ENCODE data around the gene HEXA.

The HEXA gene

DNA sequence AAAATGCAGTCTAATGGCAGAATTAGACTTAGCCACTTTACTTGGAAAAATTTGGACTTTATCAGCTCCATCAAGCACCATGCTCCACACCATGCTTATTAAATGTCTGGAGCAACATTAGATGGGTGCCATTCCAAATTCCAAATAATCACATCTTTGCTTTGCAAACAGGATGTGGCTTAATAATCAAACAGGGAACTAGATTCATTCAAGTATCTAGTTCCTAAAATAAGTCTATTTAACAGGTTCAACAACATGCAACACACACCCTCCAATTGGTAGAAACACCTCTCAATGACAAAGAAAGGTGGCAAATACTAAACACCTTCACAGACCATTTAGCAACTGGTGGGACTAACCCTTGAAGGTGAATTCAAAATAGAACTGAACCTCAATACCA, 3.5 kb downstream of the HEXA start:
- TF ChIP-seq, protein P1, sequence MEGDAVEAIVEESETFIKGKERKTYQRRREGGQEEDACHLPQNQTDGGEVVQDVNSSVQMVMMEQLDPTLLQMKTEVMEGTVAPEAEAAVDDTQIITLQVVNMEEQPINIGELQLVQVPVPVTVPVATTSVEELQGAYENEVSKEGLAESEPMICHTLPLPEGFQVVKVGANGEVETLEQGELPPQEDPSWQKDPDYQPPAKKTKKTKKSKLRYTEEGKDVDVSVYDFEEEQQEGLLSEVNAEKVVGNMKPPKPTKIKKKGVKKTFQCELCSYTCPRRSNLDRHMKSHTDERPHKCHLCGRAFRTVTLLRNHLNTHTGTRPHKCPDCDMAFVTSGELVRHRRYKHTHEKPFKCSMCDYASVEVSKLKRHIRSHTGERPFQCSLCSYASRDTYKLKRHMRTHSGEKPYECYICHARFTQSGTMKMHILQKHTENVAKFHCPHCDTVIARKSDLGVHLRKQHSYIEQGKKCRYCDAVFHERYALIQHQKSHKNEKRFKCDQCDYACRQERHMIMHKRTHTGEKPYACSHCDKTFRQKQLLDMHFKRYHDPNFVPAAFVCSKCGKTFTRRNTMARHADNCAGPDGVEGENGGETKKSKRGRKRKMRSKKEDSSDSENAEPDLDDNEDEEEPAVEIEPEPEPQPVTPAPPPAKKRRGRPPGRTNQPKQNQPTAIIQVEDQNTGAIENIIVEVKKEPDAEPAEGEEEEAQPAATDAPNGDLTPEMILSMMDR (IDR thresholded peaks at IDR 0.05; ENCODE audit: borderline replicate concordance, insufficient read depth, low read depth, low read length), result no peak
- H3K4me3 ChIP-seq (ENCODE audit: low read depth, low read length), result no peak overlapping the region

DNA sequence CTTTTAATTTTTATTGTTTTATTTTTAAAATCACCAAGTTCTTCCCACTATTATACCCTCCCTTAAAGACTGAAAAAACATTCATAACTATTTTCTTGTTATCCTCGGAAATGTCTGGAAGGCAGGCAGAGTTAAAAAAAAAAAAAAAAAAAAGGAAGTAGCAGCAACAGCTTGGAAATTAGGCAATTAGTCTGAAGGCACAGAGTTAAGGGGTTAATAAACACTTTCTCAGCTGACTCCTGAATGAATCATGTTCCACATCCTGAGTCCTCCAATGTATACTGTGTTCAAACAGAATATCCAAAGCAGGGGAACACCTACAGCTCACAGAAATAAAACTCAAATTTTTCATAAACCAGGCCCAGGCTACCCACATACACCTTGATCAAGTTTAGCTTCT, 5.8 kb downstream of the HEXA start:
- H3K4me3 ChIP-seq (ENCODE audit: low read depth, low read length), result no peak overlapping the region
- TF ChIP-seq, protein P1 (IDR thresholded peaks at IDR 0.05; ENCODE audit: borderline replicate concordance, insufficient read depth, low read depth, low read length), result no peak

DNA sequence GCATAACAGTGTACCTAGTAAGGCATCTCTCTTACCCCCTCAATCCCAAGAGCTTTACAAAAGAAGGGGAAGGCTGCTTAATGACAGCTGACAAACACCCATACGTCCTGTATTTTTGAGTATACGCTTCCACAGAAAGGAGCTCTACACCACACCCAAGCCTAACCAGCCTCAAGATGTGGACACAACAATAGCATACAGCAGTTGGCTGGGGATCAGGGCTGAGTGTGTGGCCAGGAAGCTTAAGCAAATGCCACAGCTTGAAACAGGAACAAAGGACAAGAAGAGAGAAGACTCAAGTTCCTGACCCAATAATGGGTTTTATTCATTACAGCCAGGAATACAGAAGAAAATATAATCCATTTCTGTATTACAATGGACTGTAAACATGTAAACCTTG, 6.9 kb downstream of the HEXA start:
- TF ChIP-seq, protein P1 (IDR thresholded peaks at IDR 0.05; ENCODE audit: borderline replicate concordance, insufficient read depth, low read depth, low read length), result no peak
- H3K4me3 ChIP-seq (ENCODE audit: low read depth, low read length), result no peak overlapping the region

DNA sequence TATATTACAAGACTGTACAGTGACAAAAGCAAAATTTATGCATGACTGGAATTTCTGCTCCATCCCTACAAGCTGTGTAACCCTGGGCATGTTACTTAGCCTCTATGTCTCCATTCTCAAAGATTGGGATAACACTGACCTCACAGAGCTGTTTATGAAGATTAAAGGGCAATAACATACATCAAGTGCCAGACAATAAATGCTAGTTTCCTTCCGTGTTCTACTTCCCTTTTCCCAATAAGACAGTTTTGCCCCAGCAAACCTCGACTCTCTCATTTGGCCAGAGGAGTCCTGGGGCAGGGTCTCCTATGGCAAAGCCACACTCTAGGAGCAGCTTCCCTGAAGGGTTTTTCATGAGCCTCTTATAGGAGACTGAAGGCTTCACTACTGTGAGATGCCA, 7.5 kb downstream of the HEXA start:
- H3K4me3 ChIP-seq (ENCODE audit: low read depth, low read length), result no peak overlapping the region
- TF ChIP-seq, protein P1 (IDR thresholded peaks at IDR 0.05; ENCODE audit: borderline replicate concordance, insufficient read depth, low read depth, low read length), result no peak

DNA sequence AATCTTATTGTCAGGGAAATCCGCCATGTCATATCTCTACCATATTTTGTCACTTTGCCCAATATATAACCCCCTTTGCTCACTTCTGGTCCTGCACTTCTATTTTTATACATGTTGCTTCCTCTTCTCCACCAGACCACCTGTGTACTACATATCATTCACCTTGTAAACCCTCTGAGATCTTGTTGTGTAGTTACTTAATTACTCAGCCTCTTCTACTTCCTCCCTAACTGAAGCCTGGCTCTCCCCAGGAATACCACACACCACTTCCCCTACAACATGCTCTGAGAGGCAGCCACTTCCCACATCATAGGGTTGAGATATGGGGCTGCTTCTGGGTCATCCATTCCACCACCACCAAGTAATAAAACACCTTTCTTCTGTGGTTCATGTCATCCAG, 10.0 kb downstream of the HEXA start:
- TF ChIP-seq, protein P1 (IDR thresholded peaks at IDR 0.05; ENCODE audit: borderline replicate concordance, insufficient read depth, low read depth, low read length), result no peak
- no peak overlapping the region for H3K4me3 ChIP-seq (ENCODE audit: low read depth, low read length)

DNA sequence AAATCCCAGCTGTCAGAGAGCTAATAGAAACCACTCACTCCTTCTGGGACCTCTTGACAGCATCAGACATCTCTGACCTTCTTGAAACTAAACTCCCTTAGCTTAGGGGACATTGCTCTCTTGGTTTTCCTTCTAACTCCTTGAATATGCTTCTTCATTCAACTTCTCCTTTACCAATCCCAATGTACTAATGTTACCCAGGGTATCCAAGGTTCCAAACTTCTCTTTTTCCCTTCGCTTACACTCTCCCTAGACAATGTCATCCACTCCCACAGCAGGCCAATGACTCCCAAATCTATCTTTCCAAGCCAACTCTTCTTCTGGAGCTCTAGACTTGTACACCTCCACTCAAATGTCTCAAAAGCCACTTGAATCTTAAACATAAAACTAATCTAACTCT, 14.6 kb downstream of the HEXA start:
- H3K4me3 ChIP-seq (ENCODE audit: low read depth, low read length), result no peak overlapping the region
- TF ChIP-seq, protein P1 (IDR thresholded peaks at IDR 0.05; ENCODE audit: borderline replicate concordance, insufficient read depth, low read depth, low read length), result no peak

DNA sequence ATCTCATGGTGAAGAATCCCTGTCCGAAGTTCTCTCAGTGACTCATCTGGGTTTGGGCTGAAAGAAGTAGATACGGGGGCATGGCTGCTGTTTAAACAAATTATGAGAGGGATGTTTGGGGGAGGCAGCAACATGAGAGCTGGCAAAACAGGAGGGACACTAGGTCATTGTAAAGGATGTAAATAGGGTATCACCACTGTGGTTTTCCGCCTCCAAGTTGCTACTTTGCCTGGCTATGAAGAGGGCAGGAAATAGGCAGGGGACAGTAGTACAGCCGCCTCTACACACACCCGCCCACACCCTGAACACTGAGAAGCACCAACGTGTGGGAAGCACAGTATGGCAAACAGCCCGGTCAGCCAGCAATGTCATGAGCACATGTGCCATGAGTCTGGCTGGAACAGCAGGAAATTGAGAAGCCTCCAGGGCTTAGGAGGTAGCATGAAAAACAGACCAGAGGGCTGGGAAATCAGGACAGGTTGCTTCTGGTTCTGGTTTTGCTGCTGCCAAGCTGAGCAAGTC, 17.1 kb downstream of the HEXA start:
- no peak overlapping the region for H3K4me3 ChIP-seq (ENCODE audit: low read depth, low read length)
- TF ChIP-seq, protein P1 (IDR thresholded peaks at IDR 0.05; ENCODE audit: borderline replicate concordance, insufficient read depth, low read depth, low read length), result no peak
